Mucosa of descending colon (tissue), 3 donors: ENCODE results near the gene SLC7A6. TPM values are rescaled to one million over a fixed set of nuclear protein-coding genes. Genes with fewer than 3 reads are reported as not detected.

ENCODE experiments used
- ATAC-seq: fragments of 200-7000 bp; cut with Tn5 transposase; one replicate; pipeline ENCODE4 v1.9.1; 2020; ENCODE audit warnings: mild to moderate bottlenecking, moderate library complexity
- DNase-seq, 3 donors: peaks; one replicate each; pipeline ENCODE4 v3.0.0-alpha.2; 2020
- H3K36me3 ChIP-seq: fragments of 200-600 bp; one replicate; pipeline ENCODE4 v1.8.0; 2021; ENCODE audit warnings: low read depth, mild to moderate bottlenecking
- H3K4me1 ChIP-seq: fragments of 200-600 bp; one replicate; pipeline ENCODE4 v1.8.0; 2021; ENCODE audit warnings: low read depth, mild to moderate bottlenecking
- H3K4me3 ChIP-seq: fragments of 200-600 bp; one replicate; pipeline ENCODE4 v1.8.0; 2021; ENCODE audit warnings: mild to moderate bottlenecking
- H3K9me3 ChIP-seq: fragments of 200-600 bp; one replicate; pipeline ENCODE4 v1.8.0; 2021; ENCODE audit warnings: mild to moderate bottlenecking
- intact Hi-C, 2 donors: fragments of 100-400 bp; cut with DNase I in 1 of 2; cut with micrococcal nuclease in 1 of 2; formaldehyde crosslinking; loops; one replicate each; pipeline versions ENCODE4 v1.11.0 to v1.11.1; 2022; cut with DNase I, micrococcal nuclease
- total RNA-seq, 3 donors: library from RNA; stranded (reverse); fragmentation: NEBNext Ultra II Directional in 2 of 3; extraction: Animal tissue kit (Norgen Biotek cat#: 25700) in 2 of 3; gene quantifications; one replicate each; pipeline versions ENCODE4 v1.2.1 to v1.2.4, GENCODE V29; 2021 to 2023
- TF ChIP-seq, protein P1 (sequence below): fragments of 200-600 bp; IDR thresholded peaks from one replicate; pipeline ENCODE4 v1.8.0; 2022; ENCODE audit warnings: antibody characterized with exemption, mild to moderate bottlenecking
- donor health status: DM: no; HTN: no; CAD: no; lungs with moderate emphysema.
- donor health status: DM: no; HTN: no; CAD: no.
- donor health status: DM: no; HTN: yes; CAD: no.

Gene SLC7A6
- total RNA-seq, 3 donors from 2014 or later = 35.0 to 41.4 (median 37.2) TPM

DNA sequence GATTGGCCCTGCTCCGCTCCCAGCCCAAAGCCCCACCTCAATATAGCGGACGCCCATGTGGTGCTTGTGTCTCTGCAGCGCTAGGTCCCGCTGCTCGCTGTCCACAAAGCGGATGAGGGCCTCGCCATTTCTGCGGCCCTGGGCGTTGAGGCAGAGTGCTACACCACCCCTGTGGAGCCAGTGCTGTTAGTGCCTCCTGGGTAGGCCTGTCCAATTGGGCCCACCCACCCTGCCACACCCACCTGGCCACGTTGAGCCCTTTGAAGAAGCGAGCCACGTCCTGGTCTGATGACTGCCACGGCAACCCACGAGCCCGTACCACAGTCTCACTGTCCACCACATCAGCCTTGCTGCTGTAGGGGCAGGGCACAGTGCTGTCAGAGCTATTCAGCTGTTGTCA is 32.0 kb upstream of the SLC7A6 start:
- peaks cover 19% of the 10 kb centered on the region for H3K4me1 ChIP-seq
- no peak overlapping the region for H3K4me3 ChIP-seq

GRCh38 chr16:68233085-68233834 is 31.1 kb upstream of the SLC7A6 start:
- peaks cover 3% of the 10 kb centered on the region for H3K36me3 ChIP-seq
- no peak for ATAC-seq
- H3K4me1 ChIP-seq = peaks cover 15% of the 10 kb centered on the region
- H3K4me3 ChIP-seq = no peak overlapping the region
- DNase-seq = no peak
- H3K9me3 ChIP-seq = no peaks in the 10 kb centered on the region
- intact Hi-C loops = no loop called here
- TF ChIP-seq, protein P1, sequence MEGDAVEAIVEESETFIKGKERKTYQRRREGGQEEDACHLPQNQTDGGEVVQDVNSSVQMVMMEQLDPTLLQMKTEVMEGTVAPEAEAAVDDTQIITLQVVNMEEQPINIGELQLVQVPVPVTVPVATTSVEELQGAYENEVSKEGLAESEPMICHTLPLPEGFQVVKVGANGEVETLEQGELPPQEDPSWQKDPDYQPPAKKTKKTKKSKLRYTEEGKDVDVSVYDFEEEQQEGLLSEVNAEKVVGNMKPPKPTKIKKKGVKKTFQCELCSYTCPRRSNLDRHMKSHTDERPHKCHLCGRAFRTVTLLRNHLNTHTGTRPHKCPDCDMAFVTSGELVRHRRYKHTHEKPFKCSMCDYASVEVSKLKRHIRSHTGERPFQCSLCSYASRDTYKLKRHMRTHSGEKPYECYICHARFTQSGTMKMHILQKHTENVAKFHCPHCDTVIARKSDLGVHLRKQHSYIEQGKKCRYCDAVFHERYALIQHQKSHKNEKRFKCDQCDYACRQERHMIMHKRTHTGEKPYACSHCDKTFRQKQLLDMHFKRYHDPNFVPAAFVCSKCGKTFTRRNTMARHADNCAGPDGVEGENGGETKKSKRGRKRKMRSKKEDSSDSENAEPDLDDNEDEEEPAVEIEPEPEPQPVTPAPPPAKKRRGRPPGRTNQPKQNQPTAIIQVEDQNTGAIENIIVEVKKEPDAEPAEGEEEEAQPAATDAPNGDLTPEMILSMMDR = no peak

More for the DNA sequence above, 32.0 kb upstream of the SLC7A6 start:
- DNase-seq = peak in 2 of 3 donors; percentile 58 to 62
- intact Hi-C loops = no loop called here
- H3K9me3 ChIP-seq = no peaks in the 10 kb centered on the region
- peaks cover 3% of the 10 kb centered on the region for H3K36me3 ChIP-seq
- TF ChIP-seq, protein P1 = no peak
- no peak for ATAC-seq

DNA sequence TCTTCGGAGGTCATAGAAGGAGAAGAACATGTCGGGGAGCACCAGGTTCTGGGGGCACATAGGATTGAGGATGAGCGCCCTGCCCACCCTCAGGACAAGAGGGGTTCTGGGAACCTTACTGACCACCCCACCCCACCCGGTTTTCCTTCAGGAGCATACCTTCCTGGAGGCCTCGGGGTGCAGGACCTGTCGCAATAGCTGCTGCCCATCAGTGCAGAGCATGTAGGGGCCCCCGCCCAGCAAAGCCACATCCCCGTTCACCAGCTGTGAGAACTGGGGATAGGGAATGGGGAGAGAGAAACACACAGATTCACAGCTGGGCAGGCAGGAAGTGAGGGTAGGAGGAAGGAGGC is 30.5 kb upstream of the SLC7A6 start:
- Histone ChIP-seq H3K4me1 (peaks cover 14% of the 10 kb centered on the region), H3K36me3 (peaks cover 3% of the 10 kb centered on the region), H3K9me3 (no peaks in the 10 kb centered on the region), H3K4me3 (no peak overlapping the region)
- no peak for DNase-seq
- no peak for ATAC-seq
- TF ChIP-seq, protein P1 = no peak
- intact Hi-C loops = no loop called here

GRCh38 chr16:68234188-68235107 is 29.9 kb upstream of the SLC7A6 start:
- Histone ChIP-seq H3K4me3 (peak overlapping the region; percentile 29), H3K4me1 (peaks cover 15% of the 10 kb centered on the region), H3K9me3 (no peaks in the 10 kb centered on the region), H3K36me3 (peaks cover 3% of the 10 kb centered on the region)
- intact Hi-C loops = no loop called here
- peak; percentile 95 to 99 (median 96) for DNase-seq
- ATAC-seq = peak; percentile 57
- TF ChIP-seq, protein P1 = no peak

GRCh38 chr16:68235108-68235886 is 29.0 kb upstream of the SLC7A6 start:
- ATAC-seq (peak; percentile 14), DNase-seq (peak; percentile 53 to 74 (median 71))
- TF ChIP-seq, protein P1 = no peak
- peak overlapping the region; percentile 29 for H3K4me3 ChIP-seq
- peaks cover 23% of the 10 kb centered on the region for H3K4me1 ChIP-seq
- H3K36me3 ChIP-seq = peaks cover 3% of the 10 kb centered on the region
- H3K9me3 ChIP-seq = no peaks in the 10 kb centered on the region
- intact Hi-C loops = no loop called here
